Mesenchymal stem cell (in vitro differentiated cells and primary cell): ENCODE results near the gene FKBP15.

Experiments
- DNase-seq: peaks from one replicate; pipeline ENCODE4 v3.0.0-alpha.2; 2013
- H2AFZ ChIP-seq: one replicate; pipeline ENCODE4 v1.6.1; 2013; ENCODE audit warnings: low read depth, mild to moderate bottlenecking, control low read depth, inconsistent platforms, low read length, moderate library complexity
- H2AK5ac ChIP-seq: 2 replicates; pipeline ENCODE4 v1.6.1; 2013; ENCODE audit warnings: low read length, moderate library complexity, mild to moderate bottlenecking, inconsistent platforms; ENCODE audit not compliant: severe bottlenecking
- H2BK120ac ChIP-seq: one replicate; pipeline ENCODE4 v1.6.1; 2013; ENCODE audit warnings: low read depth, mild to moderate bottlenecking, inconsistent platforms, low read length, moderate library complexity
- H2BK12ac ChIP-seq, 2 experiments: one replicate each; pipeline ENCODE4 v1.6.1; 2013; ENCODE audit warnings: inconsistent platforms in 2 of 2, low read length in 2 of 2, mild to moderate bottlenecking in 2 of 2, moderate library complexity in 2 of 2, control low read depth in 1 of 2
- H2BK15ac ChIP-seq: one replicate; pipeline ENCODE4 v1.6.1; 2013; ENCODE audit warnings: mild to moderate bottlenecking, low read depth, inconsistent platforms; ENCODE audit not compliant: poor library complexity, severe bottlenecking
- H2BK5ac ChIP-seq: 2 replicates; pipeline ENCODE4 v1.6.1; 2013; ENCODE audit warnings: low read depth, mild to moderate bottlenecking, low read length, control low read depth, inconsistent platforms; ENCODE audit not compliant: poor library complexity, severe bottlenecking
- H3K14ac ChIP-seq, 2 experiments: one replicate each; pipeline ENCODE4 v1.6.1; 2013; ENCODE audit warnings: inconsistent platforms in 2 of 2, low read length in 2 of 2, control low read depth in 1 of 2, mild to moderate bottlenecking in 1 of 2, moderate library complexity in 1 of 2
- H3K18ac ChIP-seq, 2 experiments: one replicate each; pipeline ENCODE4 v1.6.1; 2013; ENCODE audit warnings: inconsistent platforms in 2 of 2, low read length in 2 of 2, control low read depth in 1 of 2, low read depth in 1 of 2, mild to moderate bottlenecking in 1 of 2
- H3K23ac ChIP-seq, 2 experiments: one replicate each; pipeline ENCODE4 v1.6.1; 2013; ENCODE audit warnings: inconsistent platforms in 2 of 2, low read length in 2 of 2, mild to moderate bottlenecking in 2 of 2, moderate library complexity in 2 of 2, control low read depth in 1 of 2
- H3K27ac ChIP-seq: 2 replicates; pipeline ENCODE4 v1.5.1; 2013; ENCODE audit warnings: mild to moderate bottlenecking, moderate library complexity, low read length, control low read depth, inconsistent platforms; ENCODE audit not compliant: poor library complexity, severe bottlenecking
- H3K27me3 ChIP-seq, 2 experiments: 2 replicates each; pipeline versions ENCODE4 v1.6.1 to v1.7.0; 2013; ENCODE audit warnings: low read length in 2 of 2, mild to moderate bottlenecking in 2 of 2, moderate library complexity in 2 of 2, control low read depth in 1 of 2, inconsistent platforms in 1 of 2; ENCODE audit not compliant: control insufficient read depth in 1 of 2, insufficient read depth in 1 of 2
- H3K36me3 ChIP-seq, 2 experiments: 2 replicates each; pipeline versions ENCODE4 v1.6.1 to v1.7.0; 2013; ENCODE audit warnings: low read length in 2 of 2, control low read depth in 1 of 2, inconsistent platforms in 1 of 2, low read depth in 1 of 2, mild to moderate bottlenecking in 1 of 2; ENCODE audit not compliant: insufficient read depth in 2 of 2, control insufficient read depth in 1 of 2
- H3K4ac ChIP-seq, 2 experiments: one replicate each; pipeline ENCODE4 v1.6.1; 2013; ENCODE audit warnings: inconsistent platforms in 2 of 2, low read length in 2 of 2, mild to moderate bottlenecking in 2 of 2, moderate library complexity in 2 of 2, control low read depth in 1 of 2, low read depth in 1 of 2
- H3K4me1 ChIP-seq: 2 replicates; pipeline ENCODE4 v1.6.1; 2013; ENCODE audit warnings: low read depth, low read length, control low read depth; ENCODE audit not compliant: control insufficient read depth, insufficient read depth
- H3K4me2 ChIP-seq: 2 replicates; pipeline ENCODE4 v1.6.1; 2013; ENCODE audit warnings: low read length, mild to moderate bottlenecking, inconsistent platforms; ENCODE audit not compliant: poor library complexity, severe bottlenecking
- H3K4me3 ChIP-seq, 2 experiments: 2 replicates each; pipeline versions ENCODE4 v1.5.1 to v1.7.0; 2013; ENCODE audit warnings: low read length in 2 of 2, mild to moderate bottlenecking in 2 of 2, control low read depth in 1 of 2, low read depth in 1 of 2; ENCODE audit not compliant: insufficient read depth in 1 of 2
- H3K79me1 ChIP-seq: replicated peaks from 2 replicates; pipeline ENCODE4 v1.6.1; 2013; ENCODE audit warnings: mild to moderate bottlenecking, control low read depth, low read length, inconsistent platforms; ENCODE audit not compliant: poor library complexity, severe bottlenecking
- H3K9ac ChIP-seq: 2 replicates; pipeline ENCODE4 v1.7.0; 2013; ENCODE audit warnings: mild to moderate bottlenecking, low read length, moderate library complexity
- H3K9me3 ChIP-seq: 2 replicates; pipeline ENCODE4 v1.7.0; 2013; ENCODE audit warnings: mild to moderate bottlenecking, low read length; ENCODE audit not compliant: control insufficient read depth
- H4K8ac ChIP-seq: one replicate; pipeline ENCODE4 v1.6.1; 2013; ENCODE audit warnings: inconsistent platforms, mild to moderate bottlenecking, low read length, moderate library complexity
- H4K91ac ChIP-seq: one replicate; pipeline ENCODE4 v1.6.1; 2013; ENCODE audit warnings: mild to moderate bottlenecking, low read length, inconsistent platforms
- WGBS: methylation state at CpG from one replicate; pipeline ENCODE4 v1.1.7; 2013; ENCODE audit warnings: mixed read lengths; 5-methylcytosine and 5-hydroxymethylcytosine counted together

Gene FKBP15

DNA sequence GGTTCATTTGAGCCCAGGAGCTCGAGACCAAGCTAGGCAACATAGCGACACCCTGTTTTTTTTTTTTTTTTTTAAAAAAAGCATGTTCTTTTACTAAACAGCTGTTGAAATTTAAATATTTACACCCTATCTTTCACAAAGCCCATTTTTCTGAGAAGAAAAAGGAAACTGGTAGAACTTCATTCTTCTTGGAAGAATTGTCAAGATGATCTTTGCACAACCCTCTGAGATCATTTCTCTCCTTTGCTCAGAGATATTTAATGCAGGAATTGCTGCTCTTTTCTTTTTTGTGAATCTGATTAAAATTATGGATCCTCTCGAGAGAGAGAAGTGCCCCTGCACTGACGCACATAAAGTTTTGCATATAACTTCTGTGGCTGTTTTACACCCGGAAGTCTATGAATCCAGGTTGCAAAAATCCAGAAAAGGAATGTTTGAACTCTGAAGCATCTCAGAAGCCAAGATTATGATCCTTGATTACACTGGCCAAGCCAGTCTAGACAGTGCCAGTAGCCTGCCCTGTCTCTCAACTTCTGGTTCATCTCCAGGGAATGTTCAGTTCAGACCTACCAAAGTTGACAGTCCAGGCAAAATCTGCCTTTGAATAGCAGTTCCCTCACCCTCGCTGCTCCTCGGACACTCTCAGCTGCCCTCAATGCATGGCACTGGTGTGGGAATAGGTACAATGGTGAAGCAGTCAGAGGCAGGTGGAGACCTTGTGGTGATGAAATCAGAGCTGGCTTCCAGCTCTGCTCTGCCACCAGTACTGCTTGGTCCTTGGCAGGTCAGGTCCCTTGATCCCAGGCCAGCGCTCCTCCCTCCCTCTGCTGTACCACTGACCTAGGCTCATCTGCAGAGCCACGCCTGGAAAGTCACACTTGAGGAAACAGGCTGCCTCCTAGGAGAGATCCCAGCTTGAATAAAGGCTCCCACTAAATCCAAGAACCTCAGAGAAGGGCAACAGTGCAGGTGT lies 83.6 kb downstream of the FKBP15 start:
- H3K4me1 ChIP-seq: no peaks in the 10 kb centered on the region
- H4K91ac ChIP-seq: no peak overlapping the region
- no peak overlapping the region for H3K18ac ChIP-seq
- H2BK120ac ChIP-seq: no peak overlapping the region
- no peak overlapping the region for H2BK5ac ChIP-seq
- no peak overlapping the region for H3K4me3 ChIP-seq
- H2BK15ac ChIP-seq: no peak overlapping the region
- no peak overlapping the region for H3K9ac ChIP-seq
- WGBS: 59% methylated on average over 7 of the region's 9 CpGs
- H3K4ac ChIP-seq: no peak overlapping the region
- no peak for DNase-seq
- peaks cover 9% of the 10 kb centered on the region for H3K9me3 ChIP-seq
- H2BK12ac ChIP-seq: no peak overlapping the region
- H3K14ac ChIP-seq: no peak overlapping the region
- H3K79me1 ChIP-seq: no peaks in the 10 kb centered on the region
- H3K27ac ChIP-seq: no peak overlapping the region
- H3K23ac ChIP-seq: no peak overlapping the region
- no peaks in the 10 kb centered on the region for H3K36me3 ChIP-seq
- H2AK5ac ChIP-seq: no peak overlapping the region
- H2AFZ ChIP-seq: no peak overlapping the region
- no peak overlapping the region for H3K4me2 ChIP-seq
- no peak overlapping the region for H4K8ac ChIP-seq
- peaks cover 29 to 32% of the 10 kb centered on the region in 2 experiments for H3K27me3 ChIP-seq

GRCh38 chr9:113131689-113132151 lies 89.4 kb downstream of the FKBP15 start:
- no peak overlapping the region for H3K14ac ChIP-seq
- no peak overlapping the region for H3K23ac ChIP-seq
- H2BK15ac ChIP-seq: no peak overlapping the region
- H2BK120ac ChIP-seq: no peak overlapping the region
- H3K9me3 ChIP-seq: no peaks in the 10 kb centered on the region
- no peak overlapping the region for H3K18ac ChIP-seq
- DNase-seq: peak; percentile 43
- no peak overlapping the region for H3K4me2 ChIP-seq
- no peak overlapping the region for H3K9ac ChIP-seq
- no peak overlapping the region for H4K8ac ChIP-seq
- H3K4ac ChIP-seq: no peak overlapping the region
- no peak overlapping the region for H2BK12ac ChIP-seq
- no peak overlapping the region for H4K91ac ChIP-seq
- H2AK5ac ChIP-seq: no peak overlapping the region
- no peak overlapping the region for H2BK5ac ChIP-seq
- no peaks in the 10 kb centered on the region for H3K36me3 ChIP-seq
- WGBS: 28% methylated on average over 3 of the region's 3 CpGs
- no peak overlapping the region for H3K27ac ChIP-seq
- H3K4me3 ChIP-seq: no peak overlapping the region
- H3K79me1 ChIP-seq: no peaks in the 10 kb centered on the region
- H3K4me1 ChIP-seq: no peaks in the 10 kb centered on the region
- peaks cover 18 to 19% of the 10 kb centered on the region in 2 experiments for H3K27me3 ChIP-seq
- no peak overlapping the region for H2AFZ ChIP-seq

DNA sequence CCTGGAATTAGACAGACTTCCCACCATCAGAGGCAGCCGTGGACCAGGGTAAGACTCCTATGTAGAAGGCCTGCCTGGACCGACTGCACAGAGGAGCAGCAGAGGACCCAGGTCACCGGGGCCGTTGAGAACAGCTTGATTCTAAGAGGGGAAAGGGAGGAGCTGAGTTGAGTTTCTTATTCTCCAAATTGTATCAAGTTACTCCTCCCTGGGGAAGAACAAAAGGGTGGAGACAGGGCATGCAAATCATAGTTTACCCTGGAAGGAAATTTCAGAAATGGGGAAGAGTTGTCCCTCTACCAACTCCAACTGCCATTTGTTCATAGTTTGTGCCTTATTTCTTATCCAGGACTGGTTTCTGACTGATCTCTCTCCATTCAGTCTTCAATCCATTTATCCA lies 91.2 kb downstream of the FKBP15 start:
- H3K18ac ChIP-seq: no peak overlapping the region
- H2BK12ac ChIP-seq: no peak overlapping the region
- H3K9ac ChIP-seq: no peak overlapping the region
- H3K9me3 ChIP-seq: no peaks in the 10 kb centered on the region
- H3K27me3 ChIP-seq: peaks cover 10 to 18% of the 10 kb centered on the region in 2 experiments
- H2BK5ac ChIP-seq: no peak overlapping the region
- H4K91ac ChIP-seq: no peak overlapping the region
- H3K4ac ChIP-seq: no peak overlapping the region
- no peak overlapping the region for H2AK5ac ChIP-seq
- no peak overlapping the region for H3K14ac ChIP-seq
- H3K79me1 ChIP-seq: no peaks in the 10 kb centered on the region
- 49% methylated on average over 4 of the region's 4 CpGs for WGBS
- H2BK15ac ChIP-seq: no peak overlapping the region
- H3K4me2 ChIP-seq: no peak overlapping the region
- H3K27ac ChIP-seq: no peak overlapping the region
- H2AFZ ChIP-seq: no peak overlapping the region
- H3K23ac ChIP-seq: no peak overlapping the region
- H3K4me3 ChIP-seq: no peak overlapping the region
- no peak for DNase-seq
- no peak overlapping the region for H4K8ac ChIP-seq
- H2BK120ac ChIP-seq: no peak overlapping the region
- no peaks in the 10 kb centered on the region for H3K36me3 ChIP-seq
- H3K4me1 ChIP-seq: no peaks in the 10 kb centered on the region

- Histone ChIP-seq H3K9me3 (no peaks in the 10 kb centered on the region), H3K14ac (no peak overlapping the region), H4K91ac (no peak overlapping the region), H2BK15ac (no peak overlapping the region), H2BK120ac (no peak overlapping the region), H2BK12ac (no peak overlapping the region), H3K9ac (no peak overlapping the region), H3K79me1 (no peaks in the 10 kb centered on the region), H3K36me3 (no peaks in the 10 kb centered on the region), H3K4ac (no peak overlapping the region), H3K23ac (no peak overlapping the region), H3K18ac (no peak overlapping the region), H3K27me3 (peaks cover 8 to 16% of the 10 kb centered on the region in 2 experiments), H3K27ac (no peak overlapping the region), H2AFZ (no peak overlapping the region), H3K4me2 (no peak overlapping the region), H4K8ac (no peak overlapping the region), H3K4me1 (no peaks in the 10 kb centered on the region), H2AK5ac (no peak overlapping the region), H2BK5ac (no peak overlapping the region), H3K4me3 (no peak overlapping the region)
- DNase-seq: no peak
Observed at GRCh38 chr9:113129466-113129865, 91.6 kb downstream of the FKBP15 start.
